Right atrium auricular region (tissue), 2 donors: Measurements from ENCODE around the gene COL8A1. TPM values are rescaled to one million over a fixed set of nuclear protein-coding genes. Genes with fewer than 3 reads are reported as not detected.

Experiments used
- DNase-seq: peaks from one replicate; pipeline ENCODE4 v3.0.0-alpha.2; 2019; ENCODE audit warnings: low spot score
- H3K27ac ChIP-seq, 2 donors: fragments of 200-600 bp; sonication (generic); 1 replicate in 1 of 2; 2 replicates in 1 of 2; pipeline ENCODE4 v1.5.1; 2016 to 2019
- H3K27me3 ChIP-seq, 2 donors: fragments of 200-600 bp; sonication (generic); one replicate each; pipeline versions ENCODE4 v1.5.1 to v1.6.0; 2017 to 2019
- H3K36me3 ChIP-seq: fragments of 200-600 bp; sonication (generic); one replicate; pipeline ENCODE4 v1.5.1; 2016
- H3K4me1 ChIP-seq, 2 donors: fragments of 200-600 bp; sonication (generic); one replicate each; pipeline versions ENCODE4 v1.5.1 to v1.6.0; 2017 to 2019
- H3K4me3 ChIP-seq, 2 donors: fragments of 200-600 bp; sonication (generic); 1 replicate in 1 of 2; 2 replicates in 1 of 2; pipeline ENCODE4 v1.5.1; 2017 to 2019; ENCODE audit warnings: mild to moderate bottlenecking in 1 of 2, moderate library complexity in 1 of 2
- H3K9me3 ChIP-seq, 2 donors: fragments of 200-600 bp; sonication (generic); one replicate each; pipeline ENCODE4 v1.5.1; 2019
- CTCF ChIP-seq, 2 donors: fragments of 200-600 bp; sonication (generic); IDR thresholded peaks; one replicate each; pipeline ENCODE4 v1.5.1; 2019; ENCODE audit warnings: antibody characterized with exemption in 2 of 2
- total RNA-seq, 2 donors: library from RNA; depleted of rRNA; stranded (reverse); fragments of >200 nt; gene quantifications; one replicate each; pipeline ENCODE4 v1.1.0, GENCODE V29; 2016

The COL8A1 gene
- total RNA-seq, 2 donors from 2014 or later = 43.3 to 53.8 TPM

- no peak overlapping the region for H3K4me3 ChIP-seq
- no peaks in the 10 kb centered on the region for H3K36me3 ChIP-seq
- no peak for DNase-seq
- H3K27ac ChIP-seq = peak overlapping the region; percentile 12 to 37
- H3K4me1 ChIP-seq = peaks cover 0 to 15% of the 10 kb centered on the region in 2 donors
- TF ChIP-seq CTCF (IDR thresholded peaks at IDR 0.05) = no peak
- no peaks in the 10 kb centered on the region for H3K27me3 ChIP-seq
- H3K9me3 ChIP-seq = no peaks in the 10 kb centered on the region
Measured at GRCh38 chr3:99674086-99674789, 35.8 kb downstream of the COL8A1 start.

- H3K4me1 ChIP-seq = peaks cover 0 to 15% of the 10 kb centered on the region in 2 donors
- no peak for TF ChIP-seq CTCF (IDR thresholded peaks at IDR 0.05)
- no peak overlapping the region for H3K4me3 ChIP-seq
Measured at GRCh38 chr3:99678023-99678422, 39.6 kb downstream of the COL8A1 start.

GRCh38 chr3:99678896-99679295 lies 40.5 kb downstream of the COL8A1 start:
- Histone ChIP-seq H3K27me3 (no peaks in the 10 kb centered on the region), H3K27ac (peak overlapping the region; percentile 6 to 72), H3K36me3 (no peaks in the 10 kb centered on the region), H3K4me1 (peaks cover 0 to 15% of the 10 kb centered on the region in 2 donors), H3K9me3 (no peaks in the 10 kb centered on the region), H3K4me3 (no peak overlapping the region)
- TF ChIP-seq CTCF (IDR thresholded peaks at IDR 0.05) = no peak
- no peak for DNase-seq

More at GRCh38 chr3:99678023-99678422, 39.6 kb downstream of the COL8A1 start:
- peak overlapping the region; percentile 60 to 72 for H3K27ac ChIP-seq
- H3K27me3 ChIP-seq = no peaks in the 10 kb centered on the region
- H3K9me3 ChIP-seq = no peaks in the 10 kb centered on the region
- no peaks in the 10 kb centered on the region for H3K36me3 ChIP-seq
- DNase-seq = peak; percentile 78

- Histone ChIP-seq H3K36me3 (no peaks in the 10 kb centered on the region), H3K4me3 (no peak overlapping the region), H3K9me3 (no peaks in the 10 kb centered on the region), H3K27ac (peak overlapping the region in 1 of 2 donors; percentile 20), H3K4me1 (peaks cover 0 to 7% of the 10 kb centered on the region in 2 donors), H3K27me3 (no peaks in the 10 kb centered on the region)
- no peak for TF ChIP-seq CTCF (IDR thresholded peaks at IDR 0.05)
- DNase-seq = no peak
Measured at GRCh38 chr3:99681512-99681911, 43.1 kb downstream of the COL8A1 start.

GRCh38 chr3:99681976-99682375 lies 43.6 kb downstream of the COL8A1 start:
- Histone ChIP-seq H3K27me3 (no peaks in the 10 kb centered on the region), H3K36me3 (no peaks in the 10 kb centered on the region), H3K4me1 (peaks cover 0 to 7% of the 10 kb centered on the region in 2 donors), H3K27ac (peak overlapping the region in 1 of 2 donors; percentile 20), H3K9me3 (no peaks in the 10 kb centered on the region), H3K4me3 (no peak overlapping the region)
- no peak for TF ChIP-seq CTCF (IDR thresholded peaks at IDR 0.05)
- no peak for DNase-seq

- no peaks in the 10 kb centered on the region for H3K9me3 ChIP-seq
- no peaks in the 10 kb centered on the region for H3K27me3 ChIP-seq
- H3K4me1 ChIP-seq = no peaks in the 10 kb centered on the region
- H3K4me3 ChIP-seq = no peak overlapping the region
- no peak overlapping the region for H3K27ac ChIP-seq
- no peak for TF ChIP-seq CTCF (IDR thresholded peaks at IDR 0.05)
- no peaks in the 10 kb centered on the region for H3K36me3 ChIP-seq
- no peak for DNase-seq
Measured at GRCh38 chr3:99683465-99683864, 45.1 kb downstream of the COL8A1 start.
